DOHH2 (cell line): ENCODE measurements around the gene TTN.

Source experiments
- H3F3A ChIP-seq: fragments of 200-600 bp; sonication (generic), shearing (Covaris generic); 2 replicates; pipeline ENCODE4 v1.6.0; 2016; ENCODE audit warnings: antibody characterized with exemption, mild to moderate bottlenecking; ENCODE audit not compliant: control insufficient read depth, insufficient read depth
- H3K27ac ChIP-seq: fragments of 200-600 bp; sonication (generic); 2 replicates; pipeline ENCODE4 v1.5.1; 2014; ENCODE audit warnings: low read depth, mild to moderate bottlenecking, low read length, moderate library complexity
- H3K27me3 ChIP-seq: fragments of 200-600 bp; sonication (generic); 2 replicates; pipeline ENCODE4 v1.6.1; 2014; ENCODE audit warnings: mild to moderate bottlenecking, low read length, mixed read lengths; ENCODE audit not compliant: control insufficient read depth
- H3K36me3 ChIP-seq: fragments of 200-600 bp; sonication (generic); 2 replicates; pipeline ENCODE4 v1.6.1; 2014; ENCODE audit warnings: mild to moderate bottlenecking, low read length, moderate library complexity, mixed read lengths; ENCODE audit not compliant: control insufficient read depth
- H3K4me1 ChIP-seq: fragments of 200-600 bp; sonication (generic); 2 replicates; pipeline ENCODE4 v1.6.1; 2014; ENCODE audit warnings: mild to moderate bottlenecking, low read length, mixed read lengths; ENCODE audit not compliant: control insufficient read depth
- H3K4me2 ChIP-seq: fragments of 200-600 bp; sonication (generic); 2 replicates; pipeline ENCODE4 v1.6.0; 2014; ENCODE audit warnings: mild to moderate bottlenecking, low read length, moderate library complexity
- H3K4me3 ChIP-seq: fragments of 200-600 bp; sonication (generic); 2 replicates; pipeline ENCODE4 v1.5.1; 2014; ENCODE audit warnings: mild to moderate bottlenecking, low read length, mixed read lengths
- H3K79me2 ChIP-seq: fragments of 200-600 bp; sonication (generic); 2 replicates; pipeline ENCODE4 v1.6.1; 2014; ENCODE audit warnings: mild to moderate bottlenecking, low read length, mixed read lengths; ENCODE audit not compliant: control insufficient read depth
- H3K9me2 ChIP-seq: fragments of 200-600 bp; sonication (generic); replicated peaks from 2 replicates; pipeline ENCODE4 v1.6.1; 2014; ENCODE audit warnings: mild to moderate bottlenecking, low read length, mixed read lengths; ENCODE audit not compliant: control insufficient read depth
- H3K9me3 ChIP-seq: fragments of 200-600 bp; sonication (generic); 2 replicates; pipeline ENCODE4 v1.6.1; 2014; ENCODE audit warnings: antibody characterized with exemption, low read length, mixed read lengths; ENCODE audit not compliant: control insufficient read depth, insufficient read depth
- H4K20me1 ChIP-seq: fragments of 200-600 bp; sonication (generic); 2 replicates; pipeline ENCODE4 v1.6.0; 2014; ENCODE audit warnings: low read depth, mild to moderate bottlenecking, antibody characterized with exemption, low read length, moderate library complexity; ENCODE audit not compliant: control insufficient read depth, insufficient read depth
- CTCF ChIP-seq: fragments of 200-600 bp; sonication (generic); IDR thresholded peaks from one replicate; pipeline ENCODE4 v1.5.1; 2014; ENCODE audit warnings: antibody characterized with exemption, mild to moderate bottlenecking, low read depth, low read length; ENCODE audit not compliant: poor library complexity, severe bottlenecking
- EZH2phosphoT487 ChIP-seq: fragments of 200-600 bp; sonication (generic); IDR thresholded peaks from 2 replicates; pipeline ENCODE4 v1.6.1; 2017; ENCODE audit warnings: borderline replicate concordance, mild to moderate bottlenecking, antibody characterized with exemption, low read length, moderate library complexity, mixed read lengths

The TTN gene

GRCh38 chr2:178733975-178734374 lies 73.2 kb downstream of the TTN start:
- Histone ChIP-seq H3K9me3 (no peaks in the 10 kb centered on the region), H3K79me2 (no peaks in the 10 kb centered on the region), H3K36me3 (no peaks in the 10 kb centered on the region), H3K4me1 (no peaks in the 10 kb centered on the region), H3K9me2 (no peaks in the 10 kb centered on the region), H3F3A (no peaks in the 10 kb centered on the region), H3K4me2 (no peak overlapping the region), H3K4me3 (no peak overlapping the region), H4K20me1 (no peaks in the 10 kb centered on the region), H3K27me3 (no peaks in the 10 kb centered on the region), H3K27ac (no peak overlapping the region)
- TF ChIP-seq CTCF (no peak), EZH2phosphoT487 (no peak)

DNA sequence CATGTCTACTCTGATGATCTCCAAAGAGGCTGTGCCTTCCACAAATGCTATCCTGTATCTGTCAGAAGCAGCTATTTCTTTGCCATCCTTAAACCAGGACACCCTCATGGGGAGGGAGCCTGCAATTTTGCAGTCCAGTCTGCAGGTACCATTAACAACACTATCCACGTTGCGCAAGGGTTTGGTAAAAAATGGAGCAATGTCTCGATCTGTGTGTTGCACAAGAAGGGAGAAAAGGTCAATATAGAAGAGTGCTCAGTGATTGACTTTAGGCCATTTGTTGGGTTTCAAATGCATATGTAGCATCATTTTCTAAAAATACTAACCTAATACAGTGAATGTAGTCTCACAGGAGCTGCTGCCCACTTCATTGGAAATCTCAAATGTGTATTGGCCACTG lies 74.3 kb downstream of the TTN start:
- Histone ChIP-seq H3K36me3 (no peaks in the 10 kb centered on the region), H3F3A (no peaks in the 10 kb centered on the region), H3K9me2 (no peaks in the 10 kb centered on the region), H3K9me3 (no peaks in the 10 kb centered on the region), H3K27me3 (no peaks in the 10 kb centered on the region), H3K4me3 (no peak overlapping the region), H3K79me2 (no peaks in the 10 kb centered on the region), H3K27ac (no peak overlapping the region), H3K4me2 (no peak overlapping the region), H4K20me1 (no peaks in the 10 kb centered on the region), H3K4me1 (no peaks in the 10 kb centered on the region)
- TF ChIP-seq CTCF (no peak), EZH2phosphoT487 (no peak)

DNA sequence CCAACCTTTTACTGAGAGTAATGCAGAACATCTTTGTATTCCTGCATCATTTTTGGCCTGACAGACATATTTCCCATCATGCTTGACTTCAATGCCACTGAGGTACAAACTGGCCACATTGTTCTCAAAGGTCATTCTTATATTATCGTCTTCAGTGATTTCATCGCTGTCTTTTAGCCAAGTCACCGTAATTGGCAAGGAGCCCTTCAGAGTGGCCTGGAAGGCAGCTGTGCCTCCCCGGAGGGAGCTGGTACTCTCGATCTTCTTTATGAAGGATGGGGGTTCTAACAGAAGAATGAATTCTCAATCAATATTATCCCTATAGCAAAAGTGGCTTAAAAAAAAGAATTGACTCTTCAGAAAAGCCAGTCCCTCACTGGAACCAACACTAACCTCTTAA lies 75.9 kb downstream of the TTN start:
- H3K79me2 ChIP-seq: no peaks in the 10 kb centered on the region
- no peak overlapping the region for H3K4me3 ChIP-seq
- no peaks in the 10 kb centered on the region for H4K20me1 ChIP-seq
- H3K9me2 ChIP-seq: no peaks in the 10 kb centered on the region
- no peak overlapping the region for H3K4me2 ChIP-seq
- no peaks in the 10 kb centered on the region for H3F3A ChIP-seq
- 0 out of 2 replicates have a peak, but pooled peaks cover 2% of the 10 kb centered on the region for H3K27me3 ChIP-seq
- H3K27ac ChIP-seq: no peak overlapping the region
- no peaks in the 10 kb centered on the region for H3K4me1 ChIP-seq
- no peaks in the 10 kb centered on the region for H3K9me3 ChIP-seq
- TF ChIP-seq CTCF: no peak
- TF ChIP-seq EZH2phosphoT487: no peak
- no peaks in the 10 kb centered on the region for H3K36me3 ChIP-seq

DNA sequence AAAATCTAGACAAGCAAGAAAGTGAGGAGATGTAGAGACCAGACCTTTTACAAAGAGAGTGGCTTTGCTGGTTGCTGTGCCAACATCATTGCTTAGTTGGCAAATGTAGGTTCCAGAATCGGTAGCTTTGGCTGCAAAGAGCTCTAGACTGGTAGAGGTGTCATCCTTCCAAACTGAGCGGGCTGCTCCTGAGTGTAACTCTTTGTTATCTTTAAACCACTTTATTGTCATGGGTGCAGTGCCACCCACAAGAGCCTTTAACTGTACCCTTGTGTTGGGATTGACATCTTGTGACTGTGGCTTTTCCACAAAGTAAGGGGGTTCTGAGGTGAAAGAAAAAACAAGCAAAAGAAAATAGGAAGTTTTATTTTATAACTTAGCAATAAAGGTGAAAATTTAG lies 77.2 kb downstream of the TTN start:
- no peaks in the 10 kb centered on the region for H3K4me1 ChIP-seq
- no peaks in the 10 kb centered on the region for H3K9me3 ChIP-seq

More for the DNA sequence above, 77.2 kb downstream of the TTN start:
- H3K27ac ChIP-seq: no peak overlapping the region
- TF ChIP-seq EZH2phosphoT487: no peak
- no peak for TF ChIP-seq CTCF
- H3K27me3 ChIP-seq: 0 out of 2 replicates have a peak, but pooled peaks cover 2% of the 10 kb centered on the region
- H4K20me1 ChIP-seq: no peaks in the 10 kb centered on the region
- no peak overlapping the region for H3K4me2 ChIP-seq
- no peak overlapping the region for H3K4me3 ChIP-seq
- H3K79me2 ChIP-seq: no peaks in the 10 kb centered on the region
- H3K9me2 ChIP-seq: no peaks in the 10 kb centered on the region
- no peaks in the 10 kb centered on the region for H3K36me3 ChIP-seq
- no peaks in the 10 kb centered on the region for H3F3A ChIP-seq
